OCI-LY3 (cell line): ENCODE results near the gene NT5C3A.

Experiments used
- EZH2phosphoT487 ChIP-seq: fragments of 200-600 bp; shearing (Covaris generic); IDR thresholded peaks from 2 replicates; pipeline ENCODE4 v1.6.1; 2018; ENCODE audit warnings: antibody characterized with exemption, mixed run types, low read depth
- TF ChIP-seq, protein P1 (sequence below): fragments of 200-600, 300-600 bp; sonication (generic); IDR thresholded peaks from 2 replicates; pipeline ENCODE4 v1.5.1; 2014; ENCODE audit warnings: antibody characterized with exemption, low read length, low read depth

DNA sequence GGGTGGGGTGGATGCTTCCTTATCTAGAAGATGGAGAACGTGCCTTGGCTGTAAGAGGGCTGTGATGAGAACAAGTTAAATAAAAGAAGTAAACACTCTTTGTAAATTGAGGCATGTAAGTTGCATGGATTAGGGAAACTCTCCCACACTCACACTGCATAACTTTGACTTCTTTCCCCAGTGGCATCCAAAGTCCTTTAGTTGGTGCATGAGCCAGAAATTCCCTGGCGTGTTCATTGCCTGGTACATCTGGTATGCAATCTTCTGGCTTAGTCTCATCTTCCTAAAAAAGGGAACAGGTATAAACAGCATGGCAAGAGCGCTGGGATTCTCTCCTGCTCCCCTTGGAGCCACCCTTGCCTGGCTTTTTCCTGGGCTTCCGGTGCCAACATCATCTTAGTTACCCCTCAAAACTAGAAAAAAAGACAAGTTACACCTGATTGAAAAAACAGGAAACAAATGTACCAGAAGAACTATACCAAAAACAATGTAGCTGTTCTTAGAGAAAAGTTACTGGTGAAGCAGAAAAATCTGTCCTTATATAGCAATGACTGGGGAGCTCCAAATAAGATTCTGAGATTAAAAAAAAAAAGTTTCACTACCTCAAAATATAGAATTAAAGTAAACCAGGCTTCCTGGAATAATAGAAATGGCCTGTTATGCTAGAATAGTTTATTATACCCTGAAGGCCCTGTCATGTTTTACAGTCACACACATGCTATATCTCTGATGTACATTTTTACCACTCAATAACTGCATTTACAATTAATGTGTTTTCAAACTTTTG lies 36.8 kb upstream of the NT5C3A start:
- TF ChIP-seq, protein P1, sequence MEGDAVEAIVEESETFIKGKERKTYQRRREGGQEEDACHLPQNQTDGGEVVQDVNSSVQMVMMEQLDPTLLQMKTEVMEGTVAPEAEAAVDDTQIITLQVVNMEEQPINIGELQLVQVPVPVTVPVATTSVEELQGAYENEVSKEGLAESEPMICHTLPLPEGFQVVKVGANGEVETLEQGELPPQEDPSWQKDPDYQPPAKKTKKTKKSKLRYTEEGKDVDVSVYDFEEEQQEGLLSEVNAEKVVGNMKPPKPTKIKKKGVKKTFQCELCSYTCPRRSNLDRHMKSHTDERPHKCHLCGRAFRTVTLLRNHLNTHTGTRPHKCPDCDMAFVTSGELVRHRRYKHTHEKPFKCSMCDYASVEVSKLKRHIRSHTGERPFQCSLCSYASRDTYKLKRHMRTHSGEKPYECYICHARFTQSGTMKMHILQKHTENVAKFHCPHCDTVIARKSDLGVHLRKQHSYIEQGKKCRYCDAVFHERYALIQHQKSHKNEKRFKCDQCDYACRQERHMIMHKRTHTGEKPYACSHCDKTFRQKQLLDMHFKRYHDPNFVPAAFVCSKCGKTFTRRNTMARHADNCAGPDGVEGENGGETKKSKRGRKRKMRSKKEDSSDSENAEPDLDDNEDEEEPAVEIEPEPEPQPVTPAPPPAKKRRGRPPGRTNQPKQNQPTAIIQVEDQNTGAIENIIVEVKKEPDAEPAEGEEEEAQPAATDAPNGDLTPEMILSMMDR, result no peak
- TF ChIP-seq EZH2phosphoT487, result no peak
